ENCODE data around the gene FBXL4. TPM values are rescaled to one million over a fixed set of nuclear protein-coding genes. Genes with fewer than 3 reads are reported as not detected.

Gene FBXL4
- polyA plus RNA-seq (2013, experiment 1 of 2): 7.5 TPM
- 8.0 TPM for polyA plus RNA-seq (2013, experiment 2 of 2)

DNA sequence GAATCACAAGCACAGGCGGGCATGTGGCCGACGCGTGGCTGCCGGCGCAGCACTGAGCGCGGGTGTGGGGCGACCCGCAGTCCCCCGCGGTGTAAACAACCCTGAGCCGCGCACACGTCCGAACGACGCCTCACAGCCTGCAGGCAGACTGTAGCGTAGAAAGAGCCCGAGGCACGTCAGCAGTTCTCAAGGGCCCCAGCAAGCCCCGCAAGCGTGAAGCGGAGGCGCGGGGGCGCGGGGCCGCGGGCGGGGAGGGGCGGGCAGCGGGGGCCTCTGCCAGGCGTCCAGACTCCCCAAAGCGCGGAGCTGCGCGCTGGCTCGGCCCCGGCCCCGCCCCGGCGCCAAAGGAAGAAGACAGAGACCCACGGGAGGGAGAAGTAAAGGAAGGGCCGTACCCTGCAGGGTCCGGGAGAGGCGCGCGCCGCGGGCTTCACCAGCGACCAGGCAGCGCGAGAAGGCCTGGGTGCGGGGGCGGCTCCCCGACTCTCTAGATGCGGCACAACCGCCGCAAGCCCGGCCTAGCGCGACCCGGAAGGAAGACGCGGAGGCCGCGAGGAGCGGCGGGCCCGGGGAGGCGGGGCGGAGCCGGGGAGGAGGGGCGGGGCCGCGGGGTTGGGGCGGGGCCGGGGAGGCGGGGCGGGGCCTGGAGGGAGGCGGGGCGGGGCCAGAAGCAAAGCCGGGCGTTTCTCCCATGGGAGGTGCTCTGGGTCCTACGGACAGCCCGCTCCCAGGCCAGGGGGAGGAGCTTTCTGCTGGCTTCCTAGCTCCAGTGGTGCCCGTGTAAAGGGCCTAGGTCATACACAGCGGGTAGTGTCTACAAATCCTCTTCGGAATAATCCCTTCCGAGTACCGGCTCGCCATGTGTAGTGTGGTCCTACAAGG, at the start of gene FBXL4:
Gene FBXL4, minus strand, starts transcription at position 536 of the 882 bp plus-strand sequence. CDS start 20,958 bp downstream, outside the sequence.
- Histone ChIP-seq H3K18ac (ENCODE audit: low read depth in 1 of 2, low read length in 2 of 2) (peak within 1 kb of the TSS; percentile 84 to 94), H2BK5ac (ENCODE audit: low read depth, low read length, poor library complexity, severe bottlenecking) (peak within 1 kb of the TSS; percentile 39), H2BK12ac (ENCODE audit: low read length in 2 of 2) (peak within 1 kb of the TSS in 1 of 2 experiments; percentile 60), H3K23ac (ENCODE audit: low read length in 2 of 2) (peak within 1 kb of the TSS in 1 of 2 experiments; percentile 99), H3K9ac (ENCODE audit: low read length) (peak within 1 kb of the TSS; percentile 94), H4K8ac (ENCODE audit: low read length) (peak within 1 kb of the TSS; percentile 38), H3K79me1 (replicated peaks; ENCODE audit: low read length, poor library complexity, severe bottlenecking) (peaks cover 3% of the 10 kb centered on the region), H3K4me1 (ENCODE audit: control insufficient read depth, insufficient read depth, low read depth, low read length) (no peaks in the 10 kb centered on the region), H4K91ac (ENCODE audit: low read length) (peak within 1 kb of the TSS; percentile 8), H3K9me3 (ENCODE audit: control insufficient read depth, low read length) (no peaks in the 10 kb centered on the region), H3K36me3 (ENCODE audit: control insufficient read depth in 1 of 2, insufficient read depth in 2 of 2, low read depth in 1 of 2, low read length in 2 of 2) (no peaks in the 10 kb centered on the region), H3K27me3 (ENCODE audit: control insufficient read depth in 1 of 2, insufficient read depth in 1 of 2, low read length in 2 of 2) (no peaks in the 10 kb centered on the region), H3K4me3 (ENCODE audit: insufficient read depth in 1 of 2, low read depth in 1 of 2, low read length in 2 of 2) (peak within 1 kb of the TSS; percentile 74 to 94), H3K4me2 (ENCODE audit: low read length, poor library complexity, severe bottlenecking) (peak within 1 kb of the TSS; percentile 74), H2AFZ (ENCODE audit: low read depth, low read length) (peak within 1 kb of the TSS; percentile 83), H3K14ac (ENCODE audit: low read length in 2 of 2) (peak within 1 kb of the TSS in 1 of 2 experiments; percentile 93), H2BK120ac (ENCODE audit: low read depth, low read length) (peak within 1 kb of the TSS; percentile 62), H2AK5ac (ENCODE audit: low read length, severe bottlenecking) (no peak within 1 kb of the TSS), H3K27ac (ENCODE audit: low read length, poor library complexity, severe bottlenecking) (no peak within 1 kb of the TSS), H2BK15ac (ENCODE audit: low read depth, poor library complexity, severe bottlenecking) (no peak within 1 kb of the TSS), H3K4ac (ENCODE audit: low read depth in 1 of 2, low read length in 2 of 2) (peak within 1 kb of the TSS; percentile 75 to 87)
- DNase-seq: peak; percentile 80
- 1% methylated on average over 63 of the region's 93 CpGs for WGBS

GRCh38 chr6:98995116-98995515, 47.4 kb upstream of the FBXL4 start:
- H3K27me3 ChIP-seq (ENCODE audit: control insufficient read depth in 1 of 2, insufficient read depth in 1 of 2, low read length in 2 of 2): peaks cover 5 to 6% of the 10 kb centered on the region in 2 experiments
- H3K4ac ChIP-seq (ENCODE audit: low read depth in 1 of 2, low read length in 2 of 2): no peak overlapping the region
- no peaks in the 10 kb centered on the region for H3K9me3 ChIP-seq (ENCODE audit: control insufficient read depth, low read length)
- no peak overlapping the region for H2BK15ac ChIP-seq (ENCODE audit: low read depth, poor library complexity, severe bottlenecking)
- H3K9ac ChIP-seq (ENCODE audit: low read length): no peak overlapping the region
- no peak overlapping the region for H3K23ac ChIP-seq (ENCODE audit: low read length in 2 of 2)
- no peak overlapping the region for H2AK5ac ChIP-seq (ENCODE audit: low read length, severe bottlenecking)
- no peak for DNase-seq
- no peak overlapping the region for H2BK5ac ChIP-seq (ENCODE audit: low read depth, low read length, poor library complexity, severe bottlenecking)
- no peaks in the 10 kb centered on the region for H3K79me1 ChIP-seq (replicated peaks; ENCODE audit: low read length, poor library complexity, severe bottlenecking)
- H3K36me3 ChIP-seq (ENCODE audit: control insufficient read depth in 1 of 2, insufficient read depth in 2 of 2, low read depth in 1 of 2, low read length in 2 of 2): no peaks in the 10 kb centered on the region
- H3K14ac ChIP-seq (ENCODE audit: low read length in 2 of 2): no peak overlapping the region
- no peak overlapping the region for H3K4me2 ChIP-seq (ENCODE audit: low read length, poor library complexity, severe bottlenecking)
- H2BK120ac ChIP-seq (ENCODE audit: low read depth, low read length): no peak overlapping the region
- H4K8ac ChIP-seq (ENCODE audit: low read length): no peak overlapping the region
- no peak overlapping the region for H3K27ac ChIP-seq (ENCODE audit: low read length, poor library complexity, severe bottlenecking)
- H3K4me1 ChIP-seq (ENCODE audit: control insufficient read depth, insufficient read depth, low read depth, low read length): no peaks in the 10 kb centered on the region
- no peak overlapping the region for H2AFZ ChIP-seq (ENCODE audit: low read depth, low read length)
- no peak overlapping the region for H4K91ac ChIP-seq (ENCODE audit: low read length)
- H3K4me3 ChIP-seq (ENCODE audit: insufficient read depth in 1 of 2, low read depth in 1 of 2, low read length in 2 of 2): no peak overlapping the region
- no peak overlapping the region for H2BK12ac ChIP-seq (ENCODE audit: low read length in 2 of 2)
- no peak overlapping the region for H3K18ac ChIP-seq (ENCODE audit: low read depth in 1 of 2, low read length in 2 of 2)
- WGBS: no CpG with 5 or more reads among the region's 1 CpG

GRCh38 chr6:98992535-98992934, 44.8 kb upstream of the FBXL4 start:
- no peak overlapping the region for H3K4ac ChIP-seq (ENCODE audit: low read depth in 1 of 2, low read length in 2 of 2)
- H3K23ac ChIP-seq (ENCODE audit: low read length in 2 of 2): no peak overlapping the region
- no peak overlapping the region for H2BK15ac ChIP-seq (ENCODE audit: low read depth, poor library complexity, severe bottlenecking)
- 77% methylated on average over 1 of the region's 1 CpG for WGBS
- no peak overlapping the region for H3K18ac ChIP-seq (ENCODE audit: low read depth in 1 of 2, low read length in 2 of 2)
- no peak overlapping the region for H3K14ac ChIP-seq (ENCODE audit: low read length in 2 of 2)
- no peak overlapping the region for H4K91ac ChIP-seq (ENCODE audit: low read length)
- peaks cover 5 to 12% of the 10 kb centered on the region in 2 experiments for H3K27me3 ChIP-seq (ENCODE audit: control insufficient read depth in 1 of 2, insufficient read depth in 1 of 2, low read length in 2 of 2)
- no peaks in the 10 kb centered on the region for H3K9me3 ChIP-seq (ENCODE audit: control insufficient read depth, low read length)
- H3K4me3 ChIP-seq (ENCODE audit: insufficient read depth in 1 of 2, low read depth in 1 of 2, low read length in 2 of 2): no peak overlapping the region
- H3K79me1 ChIP-seq (replicated peaks; ENCODE audit: low read length, poor library complexity, severe bottlenecking): no peaks in the 10 kb centered on the region
- H4K8ac ChIP-seq (ENCODE audit: low read length): no peak overlapping the region
- H2BK5ac ChIP-seq (ENCODE audit: low read depth, low read length, poor library complexity, severe bottlenecking): no peak overlapping the region
- no peaks in the 10 kb centered on the region for H3K4me1 ChIP-seq (ENCODE audit: control insufficient read depth, insufficient read depth, low read depth, low read length)
- no peak overlapping the region for H2AFZ ChIP-seq (ENCODE audit: low read depth, low read length)
- no peak overlapping the region for H2BK12ac ChIP-seq (ENCODE audit: low read length in 2 of 2)
- H3K27ac ChIP-seq (ENCODE audit: low read length, poor library complexity, severe bottlenecking): no peak overlapping the region
- no peak overlapping the region for H3K9ac ChIP-seq (ENCODE audit: low read length)
- no peak overlapping the region for H2AK5ac ChIP-seq (ENCODE audit: low read length, severe bottlenecking)
- H3K36me3 ChIP-seq (ENCODE audit: control insufficient read depth in 1 of 2, insufficient read depth in 2 of 2, low read depth in 1 of 2, low read length in 2 of 2): no peaks in the 10 kb centered on the region
- DNase-seq: no peak
- H2BK120ac ChIP-seq (ENCODE audit: low read depth, low read length): no peak overlapping the region
- no peak overlapping the region for H3K4me2 ChIP-seq (ENCODE audit: low read length, poor library complexity, severe bottlenecking)

- DNase-seq: no peak
- Histone ChIP-seq H3K36me3 (ENCODE audit: control insufficient read depth in 1 of 2, insufficient read depth in 2 of 2, low read depth in 1 of 2, low read length in 2 of 2) (no peaks in the 10 kb centered on the region), H2AFZ (ENCODE audit: low read depth, low read length) (no peak overlapping the region), H2BK5ac (ENCODE audit: low read depth, low read length, poor library complexity, severe bottlenecking) (no peak overlapping the region), H3K27me3 (ENCODE audit: control insufficient read depth in 1 of 2, insufficient read depth in 1 of 2, low read length in 2 of 2) (peaks cover 0 to 6% of the 10 kb centered on the region in 2 experiments), H3K9ac (ENCODE audit: low read length) (no peak overlapping the region), H3K14ac (ENCODE audit: low read length in 2 of 2) (no peak overlapping the region), H3K4me3 (ENCODE audit: insufficient read depth in 1 of 2, low read depth in 1 of 2, low read length in 2 of 2) (no peak overlapping the region), H2BK120ac (ENCODE audit: low read depth, low read length) (no peak overlapping the region), H2BK12ac (ENCODE audit: low read length in 2 of 2) (no peak overlapping the region), H4K91ac (ENCODE audit: low read length) (no peak overlapping the region), H2AK5ac (ENCODE audit: low read length, severe bottlenecking) (no peak overlapping the region), H3K9me3 (ENCODE audit: control insufficient read depth, low read length) (no peaks in the 10 kb centered on the region), H3K23ac (ENCODE audit: low read length in 2 of 2) (no peak overlapping the region), H4K8ac (ENCODE audit: low read length) (no peak overlapping the region), H3K4ac (ENCODE audit: low read depth in 1 of 2, low read length in 2 of 2) (no peak overlapping the region), H3K4me2 (ENCODE audit: low read length, poor library complexity, severe bottlenecking) (no peak overlapping the region), H3K79me1 (replicated peaks; ENCODE audit: low read length, poor library complexity, severe bottlenecking) (no peaks in the 10 kb centered on the region), H3K4me1 (ENCODE audit: control insufficient read depth, insufficient read depth, low read depth, low read length) (no peaks in the 10 kb centered on the region), H3K27ac (ENCODE audit: low read length, poor library complexity, severe bottlenecking) (no peak overlapping the region), H3K18ac (ENCODE audit: low read depth in 1 of 2, low read length in 2 of 2) (no peak overlapping the region), H2BK15ac (ENCODE audit: low read depth, poor library complexity, severe bottlenecking) (no peak overlapping the region)
- WGBS: 100% methylated on average over 1 of the region's 1 CpG
Measured at GRCh38 chr6:98986071-98986615, 38.4 kb upstream of the FBXL4 start.
